ENCODE data around the gene DCD. TPM values are rescaled to one million over a fixed set of nuclear protein-coding genes. Genes with fewer than 3 reads are reported as not detected.
"Not testable (repeated sequence)": the region's sequence is repeated elsewhere in the genome, so short reads cannot be mapped to it uniquely, and the experiment has no call there.

The DCD gene, protein sequence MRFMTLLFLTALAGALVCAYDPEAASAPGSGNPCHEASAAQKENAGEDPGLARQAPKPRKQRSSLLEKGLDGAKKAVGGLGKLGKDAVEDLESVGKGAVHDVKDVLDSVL
- not detected in 2 replicates for total RNA-seq
- polyA plus RNA-seq (2012) = not detected

DNA sequence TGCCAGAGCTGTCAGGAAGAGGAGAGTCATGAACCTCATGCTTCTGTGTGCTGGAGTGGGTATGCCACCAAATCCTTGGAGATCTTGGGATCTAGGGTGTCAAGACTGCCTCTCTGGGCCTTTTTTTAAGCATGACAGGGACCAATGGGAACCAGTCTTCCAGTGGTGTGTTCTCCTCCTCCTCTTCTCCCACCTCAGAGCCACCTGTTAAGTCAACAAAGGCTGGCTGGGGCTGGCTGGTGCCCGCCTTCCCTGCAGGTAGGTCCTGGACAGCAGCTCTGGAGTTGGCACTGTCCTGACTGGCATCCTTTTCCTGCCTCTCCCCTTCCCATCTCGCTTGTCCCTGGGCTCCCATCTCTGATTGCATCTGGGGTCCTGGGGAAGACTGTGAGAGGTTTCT lies at the start of gene DCD:
DCD (minus strand) TSS at position 101 of the 400 bp plus-strand sequence; CDS start at position 39, 62 bp downstream.
- no peak for DNase-seq (ENCODE audit: low read depth)

GRCh38 chr12:54697851-54698250 lies 49.7 kb upstream of the DCD start:
- DNase-seq (ENCODE audit: low read depth) = no peak

- DNase-seq (ENCODE audit: low read depth) = no peak
These were observed 44.2 kb upstream of the DCD start for GRCh38 chr12:54692353-54692752.

- DNase-seq (ENCODE audit: low read depth) = no peak
These were observed 41.8 kb upstream of the DCD start for GRCh38 chr12:54689984-54690383.

DNA sequence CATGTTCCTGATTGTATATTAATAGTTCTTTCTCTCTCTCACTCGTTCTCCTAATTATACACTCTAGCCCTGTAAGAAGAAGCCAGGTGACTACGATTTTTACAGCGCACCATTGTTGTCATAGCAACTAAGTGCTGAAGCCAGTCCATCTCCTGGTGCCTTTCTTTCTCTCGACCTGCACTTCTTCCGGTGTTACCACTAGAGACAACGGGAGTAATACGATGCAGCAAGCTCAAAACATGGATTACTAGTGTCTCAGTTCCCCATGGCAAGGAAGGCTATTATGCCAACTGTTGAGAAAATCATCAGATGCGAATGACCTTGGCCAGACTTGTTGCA lies 40.8 kb upstream of the DCD start:
- DNase-seq (ENCODE audit: low read depth) = no peak

- DNase-seq (ENCODE audit: low read depth) = no peak
These were observed 40.3 kb upstream of the DCD start for GRCh38 chr12:54688309-54689033.

GRCh38 chr12:54684636-54685630 lies 36.8 kb upstream of the DCD start:
- DNase-seq (ENCODE audit: low read depth) = no peak

- DNase-seq (ENCODE audit: low read depth) = no peak
These were observed 35.2 kb upstream of the DCD start for GRCh38 chr12:54683398-54683797.

GRCh38 chr12:54682674-54683073 lies 34.5 kb upstream of the DCD start:
- DNase-seq (ENCODE audit: low read depth) = no peak

GRCh38 chr12:54680374-54680773 lies 32.2 kb upstream of the DCD start:
- peak; percentile 5 for DNase-seq (ENCODE audit: low read depth)

- no peak for DNase-seq (ENCODE audit: low read depth)
These were observed 30.0 kb upstream of the DCD start for GRCh38 chr12:54678131-54678530.

GRCh38 chr12:54667945-54668344 lies 19.8 kb upstream of the DCD start:
- DNase-seq (ENCODE audit: low read depth) = no peak

GRCh38 chr12:54666008-54666407 lies 17.8 kb upstream of the DCD start:
- no peak for DNase-seq (ENCODE audit: low read depth)

DNA sequence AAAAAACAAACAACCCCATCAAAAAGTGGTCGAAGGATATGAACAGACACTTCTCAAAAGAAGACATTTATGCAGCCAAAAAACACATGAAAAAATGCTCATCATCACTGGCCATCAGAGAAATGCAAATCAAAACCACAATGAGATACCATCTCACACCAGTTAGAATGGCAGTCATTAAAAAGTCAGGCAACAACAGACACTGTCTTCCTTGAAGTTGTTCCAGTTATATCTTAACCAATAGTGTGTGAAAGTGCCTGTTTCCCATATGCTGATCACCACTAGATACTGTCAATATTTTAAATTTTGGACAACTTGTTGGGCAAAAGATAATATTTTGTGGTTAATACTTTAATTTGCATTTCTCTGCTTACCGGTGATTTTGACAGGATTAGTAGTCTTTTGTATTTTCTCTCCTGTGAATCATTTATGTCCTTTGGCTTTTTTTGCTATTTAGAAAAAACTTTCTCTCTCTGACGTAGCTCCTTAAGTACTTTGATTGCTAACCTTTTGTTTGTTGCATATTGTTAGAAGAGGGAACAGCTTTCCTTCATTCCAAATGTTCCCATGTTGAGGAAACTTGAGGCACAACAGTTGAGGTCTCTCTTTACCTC lies 17.0 kb upstream of the DCD start:
- not testable (repeated sequence) for DNase-seq (ENCODE audit: low read depth)

- no peak for DNase-seq (ENCODE audit: low read depth)
These were observed 15.4 kb upstream of the DCD start for GRCh38 chr12:54663603-54664002.

DNA sequence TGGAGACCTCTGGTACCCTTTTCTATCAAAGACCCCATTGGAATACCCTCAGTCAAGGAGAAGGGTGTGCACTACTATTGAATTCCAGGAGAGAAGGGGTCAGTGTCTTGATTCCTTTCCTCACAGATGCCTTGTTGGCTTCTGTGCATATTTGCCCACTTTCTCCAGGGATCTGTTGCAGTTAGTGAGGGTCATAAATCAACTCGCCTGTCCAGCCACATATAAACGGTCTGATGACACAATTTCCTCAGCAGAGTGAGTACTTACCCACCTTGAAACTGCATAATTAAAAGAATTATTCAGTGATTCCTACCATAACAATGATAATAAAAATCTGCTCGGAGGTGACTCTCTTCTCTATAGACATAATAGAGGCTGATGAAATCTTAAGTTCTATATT lies 13.9 kb upstream of the DCD start:
- DNase-seq (ENCODE audit: low read depth) = no peak

GRCh38 chr12:54661048-54661447 lies 12.9 kb upstream of the DCD start:
- no peak for DNase-seq (ENCODE audit: low read depth)

DNA sequence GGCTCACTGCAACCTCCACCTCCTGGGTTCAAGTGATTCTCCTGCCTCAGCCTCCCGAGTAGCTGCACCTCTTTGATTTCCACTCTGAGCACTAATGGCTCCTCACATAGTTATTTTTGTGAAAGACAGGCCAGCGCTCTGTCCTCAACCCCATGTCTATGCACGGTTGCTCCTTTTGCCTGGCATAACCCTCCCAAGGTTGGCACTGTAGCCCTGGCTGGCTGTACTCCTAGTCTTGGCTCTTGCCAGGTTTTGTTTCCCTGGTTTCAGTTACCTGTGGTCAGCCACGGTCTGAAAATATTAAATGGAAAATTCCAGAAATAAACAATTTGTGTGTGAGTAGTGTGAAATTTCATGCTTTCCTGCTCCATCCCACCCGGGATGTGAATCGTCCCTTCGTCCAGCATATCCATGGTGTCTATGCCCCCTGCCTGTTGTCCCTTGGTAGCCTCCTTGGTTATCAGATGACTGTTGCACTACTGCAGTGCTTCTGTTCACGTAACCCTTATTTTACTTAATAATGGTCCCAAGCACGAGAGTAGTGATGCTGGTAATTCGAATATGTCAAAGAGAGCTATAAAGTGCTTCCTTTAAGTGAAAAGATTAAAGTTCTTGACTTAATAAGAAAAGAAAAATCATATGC lies 12.3 kb upstream of the DCD start:
- DNase-seq (ENCODE audit: low read depth) = no peak

DNA sequence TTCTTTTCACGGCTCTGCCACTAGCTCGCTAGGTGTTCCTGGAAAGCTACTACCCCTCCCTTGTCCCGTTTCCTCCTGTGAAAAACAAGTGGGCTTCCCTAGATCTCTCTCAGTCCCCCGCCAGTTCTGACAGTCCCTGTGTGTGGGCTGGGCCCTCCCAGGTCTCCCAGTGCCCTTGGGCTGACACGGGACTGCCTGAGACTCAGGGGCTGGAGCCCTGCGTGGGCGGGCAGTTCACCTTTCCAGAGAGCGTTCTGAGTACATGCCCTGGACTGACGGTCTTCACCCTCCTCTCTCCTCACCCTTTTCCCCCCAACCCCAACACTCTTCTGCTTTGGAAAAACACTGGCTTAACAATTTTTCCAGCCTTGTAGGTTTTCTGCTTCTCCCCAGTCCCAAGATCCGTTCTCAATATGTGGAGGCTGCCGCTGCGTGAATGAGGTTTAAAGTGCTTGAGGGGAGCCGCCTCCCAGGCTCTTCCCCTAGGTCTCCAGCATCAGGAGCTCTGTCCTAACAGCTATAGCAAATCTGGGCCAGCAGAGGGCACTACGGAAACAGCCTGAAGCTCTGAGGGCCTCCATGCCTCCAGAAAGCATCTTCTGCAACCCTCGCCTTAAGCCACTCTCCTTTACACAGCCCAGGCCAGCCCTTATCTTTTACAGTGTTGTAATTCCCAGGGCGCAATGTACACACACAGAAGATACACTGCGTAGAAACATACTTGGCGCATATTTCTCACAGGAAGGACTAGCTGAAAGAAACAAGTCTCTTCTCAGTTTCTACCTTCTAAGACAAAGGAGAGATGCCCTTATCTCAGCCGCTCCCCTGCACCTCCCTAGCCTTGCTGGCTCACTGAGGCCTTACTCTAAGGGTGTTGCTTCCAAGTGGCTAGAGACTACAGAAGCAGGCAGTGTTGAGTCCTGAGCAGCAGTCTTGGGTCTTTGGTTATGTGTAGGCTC lies 10.4 kb upstream of the DCD start:
- DNase-seq (ENCODE audit: low read depth) = peak; percentile 28

DNA sequence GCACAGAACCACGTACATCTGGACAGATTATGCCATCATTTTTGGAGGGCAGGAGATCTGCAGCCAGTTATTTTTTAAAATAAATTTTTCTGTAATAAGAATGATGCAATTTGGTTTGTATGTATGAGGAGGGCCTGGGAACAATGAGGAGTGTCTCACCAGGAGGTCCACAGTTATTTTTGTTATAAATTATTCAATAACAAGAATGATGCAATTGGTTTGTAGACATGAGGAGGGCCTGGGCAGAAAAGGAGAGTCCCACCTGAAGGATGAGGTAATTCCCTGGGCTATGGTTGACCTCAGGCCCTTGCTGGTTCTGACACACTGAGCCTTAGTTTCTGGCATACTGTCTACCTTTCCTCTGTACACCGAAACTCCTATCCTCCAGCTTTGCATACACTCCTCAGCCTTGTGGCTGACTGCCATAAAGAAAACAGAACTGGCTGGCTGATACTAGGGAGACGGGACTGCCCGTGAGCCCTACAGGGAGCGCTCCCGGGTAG lies 9.0 kb upstream of the DCD start:
- no peak for DNase-seq (ENCODE audit: low read depth)
